Stimulated activated CD4-positive, alpha-beta T cell treated with anti-CD3 and anti-CD28 coated beads, TNF-alpha, amount 100 ng/mL, for 48 hours (primary cell): Measurements from ENCODE around the gene OR5K3.
"Not testable (repeated sequence)": the region's sequence is repeated elsewhere in the genome, so short reads cannot be mapped to it uniquely, and the experiment has no call there.

ENCODE experiments used
- DNase-seq, 3 donors: peaks; one replicate each; pipeline ENCODE4 v3.0.0-alpha.2; 2020; ENCODE audit warnings: low read depth in 3 of 3

OR5K3 gene, protein sequence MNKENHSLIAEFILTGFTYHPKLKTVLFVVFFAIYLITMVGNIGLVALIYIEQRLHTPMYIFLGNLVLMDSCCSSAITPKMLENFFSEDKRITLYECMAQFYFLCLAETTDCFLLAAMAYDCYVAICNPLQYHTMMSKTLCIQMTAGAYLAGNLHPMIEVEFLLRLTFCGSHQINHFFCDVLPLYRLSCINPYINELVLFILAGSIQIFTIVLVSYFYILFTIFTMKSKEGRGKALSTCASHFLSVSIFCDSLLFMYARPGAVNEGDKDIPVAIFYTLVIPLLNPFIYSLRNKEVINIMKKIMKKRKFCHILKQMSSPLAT

DNA sequence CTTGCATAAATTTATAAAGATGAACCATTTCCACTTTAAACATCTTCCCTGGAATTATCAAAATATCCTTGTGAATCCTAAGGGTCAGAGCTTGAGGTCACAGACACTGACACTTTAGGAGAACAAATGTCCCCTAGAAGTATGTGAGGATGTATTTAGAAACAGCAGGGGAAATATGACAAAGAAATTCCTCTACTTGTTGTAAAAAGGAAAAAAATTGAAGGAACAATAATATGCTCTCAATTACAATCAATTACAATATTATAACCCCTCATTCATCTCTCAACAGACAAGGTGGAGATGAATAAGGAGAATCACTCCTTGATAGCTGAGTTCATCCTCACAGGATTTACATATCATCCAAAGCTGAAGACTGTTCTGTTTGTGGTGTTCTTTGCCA is at the start of gene OR5K3:
OR5K3 (plus strand) TSS at position 301 of the 400 bp plus-strand sequence; CDS start at position 301, 0 bp downstream.
- no peak for DNase-seq

DNA sequence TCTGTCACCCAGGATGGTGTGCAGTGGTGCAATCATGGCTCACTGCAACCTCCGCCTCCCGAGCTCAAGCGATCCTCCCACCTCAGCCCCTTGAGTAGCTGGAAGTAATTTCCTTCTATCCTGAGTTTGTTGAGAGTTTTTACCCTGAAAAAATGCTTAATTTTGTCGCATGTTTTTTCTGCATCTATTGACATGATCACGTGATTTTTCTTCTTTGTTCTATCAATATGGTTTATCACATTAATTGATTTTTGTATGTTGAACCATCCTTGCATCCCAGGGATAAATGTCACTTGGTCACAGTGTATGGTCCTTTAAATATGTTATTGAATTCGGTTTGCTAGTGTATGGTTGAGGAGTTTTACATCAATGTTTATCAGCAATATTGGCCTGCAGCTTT is 48.7 kb upstream of the OR5K3 start:
- no peak for DNase-seq

DNA sequence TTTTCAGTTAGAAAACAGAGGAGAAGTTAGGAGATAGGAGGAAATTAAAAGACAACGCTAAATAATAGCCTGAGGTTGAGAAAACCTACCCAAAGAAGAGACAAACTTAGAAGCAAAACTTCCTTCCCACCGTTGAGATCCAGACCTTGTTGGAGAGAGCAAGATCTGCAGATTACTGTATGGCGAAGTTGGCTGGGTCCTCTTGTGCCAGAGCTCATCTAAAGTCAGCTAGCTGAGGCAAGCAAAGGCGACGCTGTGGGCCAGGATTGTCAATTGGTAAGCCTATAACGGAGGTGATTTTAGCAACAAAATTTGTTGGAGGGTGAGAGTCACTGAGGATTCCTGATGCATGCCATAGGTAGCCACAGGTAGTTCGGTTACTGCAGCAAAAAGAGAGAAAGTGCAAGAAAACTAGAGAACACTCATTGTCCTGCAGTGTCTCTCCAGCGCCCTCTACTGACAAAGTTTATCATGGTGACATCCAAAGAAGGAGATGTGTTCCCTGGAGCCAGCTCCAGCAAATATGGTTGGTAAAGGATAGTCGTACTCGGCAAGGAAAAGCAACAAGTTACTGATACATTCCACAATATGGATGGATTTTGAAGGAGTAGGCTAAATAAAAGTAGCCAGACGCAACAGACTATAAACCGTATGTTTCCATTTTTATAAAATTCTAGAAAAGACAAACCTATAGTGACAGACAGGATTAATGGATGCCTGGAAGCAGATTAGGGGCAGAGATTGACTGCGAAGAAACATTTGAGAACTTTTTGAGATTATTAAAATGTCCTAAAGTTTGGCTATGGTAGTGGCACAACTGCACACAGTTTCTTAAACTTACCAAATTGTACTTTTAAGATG is 46.6 kb upstream of the OR5K3 start:
- DNase-seq, result peak in 2 of 3 donors; percentile 17 to 30

DNA sequence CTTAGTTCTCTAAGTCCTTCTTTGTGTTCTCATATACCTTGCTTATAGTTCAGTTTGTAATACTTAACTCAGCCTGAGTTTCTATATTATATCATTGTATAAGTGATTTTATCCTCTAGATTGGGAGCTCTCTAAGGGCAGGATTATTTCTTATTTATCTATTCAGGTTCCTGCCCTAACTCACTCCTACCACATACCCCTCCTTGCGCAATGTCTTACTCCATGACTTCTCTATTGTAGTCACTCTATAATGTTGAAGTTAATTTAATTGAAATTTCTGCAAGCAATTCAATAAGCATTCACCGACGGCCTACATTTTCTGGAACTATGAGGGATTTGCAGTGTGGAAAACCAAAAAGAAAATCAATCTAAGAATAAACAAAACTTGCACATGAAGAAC is 40.4 kb upstream of the OR5K3 start:
- DNase-seq, result no peak

DNA sequence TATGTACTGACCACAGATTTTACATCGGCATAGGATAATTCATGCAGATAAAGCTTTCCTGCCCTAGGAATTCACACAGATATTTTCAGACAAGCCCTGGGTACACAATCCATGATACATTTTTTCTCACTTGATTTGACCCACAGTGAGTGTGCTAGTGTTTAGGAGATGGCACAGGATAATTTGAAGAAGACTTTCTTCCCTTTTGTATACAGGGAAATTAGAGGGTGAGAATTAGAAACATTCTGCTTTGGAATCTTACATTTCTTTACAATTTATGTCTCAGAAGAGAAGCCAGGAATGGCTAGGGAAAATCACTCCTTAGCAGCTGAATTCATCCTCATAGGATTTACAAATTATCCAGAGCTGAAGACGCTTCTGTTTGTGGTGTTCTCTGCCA is 36.9 kb upstream of the OR5K3 start, which contains the start of gene OR5K4:
OR5K4 (plus strand) TSS at position 301 of the 400 bp plus-strand sequence; CDS start at position 301, 0 bp downstream.
- no peak for DNase-seq

DNA sequence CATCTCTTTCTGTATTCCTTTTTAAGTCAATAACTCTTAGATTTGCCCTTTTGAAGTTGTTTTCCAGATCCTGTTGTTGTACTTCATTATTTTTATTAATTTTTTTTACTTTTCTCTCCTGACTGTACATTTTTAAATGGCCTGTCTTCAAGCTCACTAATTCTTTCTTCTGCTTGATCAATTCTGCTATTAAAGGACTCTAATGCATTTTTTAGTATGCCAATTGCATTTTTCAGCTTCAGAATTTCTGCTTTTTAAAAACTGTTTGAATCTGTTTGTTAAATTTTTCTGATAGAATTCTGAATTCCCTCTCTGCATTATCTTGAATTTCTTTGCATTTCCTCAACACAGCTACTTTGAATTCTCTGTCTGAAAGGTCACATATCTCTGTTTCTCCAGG is 31.2 kb upstream of the OR5K3 start:
- DNase-seq, result no peak

DNA sequence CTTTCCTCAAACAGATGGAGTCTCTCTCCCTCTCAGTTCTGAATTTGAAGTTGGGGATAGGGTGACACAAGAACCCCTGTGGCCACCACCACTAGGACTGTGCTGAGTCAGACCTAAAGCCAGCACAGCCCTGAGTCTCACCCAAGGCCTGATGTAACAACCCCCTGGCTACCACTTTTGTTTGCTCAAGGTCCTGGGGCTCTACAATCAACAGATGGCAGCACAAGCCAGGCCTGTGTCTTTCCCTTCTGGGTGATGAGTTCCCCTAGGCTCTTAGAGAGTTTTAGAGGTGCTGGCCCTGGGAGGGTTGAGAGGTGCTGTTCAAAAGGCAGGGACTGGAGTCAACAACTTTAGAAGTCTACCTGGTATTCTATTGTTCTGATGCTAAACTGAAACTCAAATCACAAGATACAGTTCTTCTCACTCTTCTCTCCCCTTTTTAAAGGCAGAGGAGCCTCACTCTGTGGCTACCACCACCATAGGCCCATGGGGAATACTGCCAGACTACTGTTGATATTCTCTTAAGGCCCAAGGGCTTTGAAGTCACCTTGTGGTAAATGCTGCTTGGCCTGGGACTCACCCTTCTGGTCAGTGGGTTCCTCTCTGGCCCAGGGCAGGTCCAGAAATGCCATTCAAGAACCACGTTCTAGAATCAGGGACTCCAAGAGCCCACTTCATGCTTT is 30.3 kb upstream of the OR5K3 start:
- no peak for DNase-seq

DNA sequence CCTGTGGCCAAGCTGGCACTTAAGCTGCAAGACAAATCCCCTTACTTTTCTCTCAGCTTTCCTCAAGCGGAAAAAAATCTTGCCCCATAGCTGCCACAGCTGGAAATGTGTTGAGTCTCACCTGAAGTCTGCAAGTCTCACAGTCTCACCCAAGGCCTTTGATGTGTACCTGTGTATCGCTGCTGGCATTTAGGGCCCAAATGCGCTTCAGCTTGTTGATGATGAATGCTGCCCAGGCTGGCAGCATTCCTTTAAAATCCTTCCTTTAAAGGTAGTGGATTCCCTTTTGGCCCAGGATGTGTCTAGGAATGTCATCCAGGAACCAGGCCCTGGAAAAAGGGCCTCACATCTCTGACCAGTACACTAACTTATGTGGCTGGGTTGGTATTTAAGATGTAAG is 29.8 kb upstream of the OR5K3 start:
- DNase-seq, result no peak

DNA sequence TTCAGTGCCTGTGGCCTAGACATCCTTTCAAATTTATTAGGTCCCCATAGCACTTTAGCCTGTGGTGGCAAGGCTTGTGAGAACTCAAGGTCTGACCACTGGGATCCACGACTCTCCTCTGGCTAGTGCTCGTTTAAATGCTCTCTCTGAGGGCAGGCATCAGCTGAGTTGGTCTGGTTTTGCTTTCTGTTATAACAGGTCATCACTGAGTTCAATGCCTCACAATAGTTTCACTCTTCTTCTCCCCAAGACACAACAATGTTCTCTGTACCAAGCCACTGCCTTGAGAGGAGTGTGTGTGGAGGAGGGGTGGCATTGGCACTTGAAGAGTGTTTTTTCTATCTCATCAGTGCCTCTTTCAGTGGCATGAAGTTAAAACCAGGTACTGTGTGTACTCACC is 29.2 kb upstream of the OR5K3 start:
- no peak for DNase-seq

DNA sequence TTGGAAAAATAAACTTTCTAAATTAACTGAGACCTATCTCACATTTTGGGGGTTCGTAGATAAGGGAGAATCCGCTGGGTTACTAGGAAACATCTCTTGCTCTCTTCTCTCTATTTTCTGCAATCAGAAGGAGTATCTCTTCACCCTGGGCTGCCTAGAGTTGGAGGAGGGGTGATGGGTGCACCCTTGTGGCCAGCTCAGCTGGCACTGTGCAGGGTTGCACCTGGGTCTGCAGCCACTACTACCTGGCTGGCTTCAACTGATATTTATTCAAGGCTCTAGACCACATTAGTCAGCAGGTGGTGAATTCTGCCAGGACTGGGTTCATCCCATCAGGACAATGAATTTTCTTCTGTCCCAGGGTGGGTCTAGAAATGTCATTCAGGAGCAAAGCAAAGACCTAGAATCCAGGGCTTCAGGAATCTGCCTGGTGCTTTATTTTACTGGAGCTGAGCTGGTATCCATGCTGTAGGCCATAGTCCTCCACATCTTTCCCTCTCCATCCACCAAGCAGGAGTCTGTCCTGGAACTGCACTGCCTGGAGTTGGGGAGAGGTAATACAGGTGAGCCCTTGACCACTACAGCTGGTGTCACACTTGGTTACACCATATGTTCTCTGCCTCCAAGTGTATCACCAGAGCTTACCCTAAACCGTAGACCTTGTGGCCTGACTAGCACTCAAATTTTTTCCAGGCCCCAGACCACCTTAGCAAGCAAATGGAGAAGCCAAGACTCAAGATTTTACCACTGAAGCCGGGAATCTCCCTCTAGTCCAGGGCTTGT is 22.8 kb upstream of the OR5K3 start:
- DNase-seq, result no peak

DNA sequence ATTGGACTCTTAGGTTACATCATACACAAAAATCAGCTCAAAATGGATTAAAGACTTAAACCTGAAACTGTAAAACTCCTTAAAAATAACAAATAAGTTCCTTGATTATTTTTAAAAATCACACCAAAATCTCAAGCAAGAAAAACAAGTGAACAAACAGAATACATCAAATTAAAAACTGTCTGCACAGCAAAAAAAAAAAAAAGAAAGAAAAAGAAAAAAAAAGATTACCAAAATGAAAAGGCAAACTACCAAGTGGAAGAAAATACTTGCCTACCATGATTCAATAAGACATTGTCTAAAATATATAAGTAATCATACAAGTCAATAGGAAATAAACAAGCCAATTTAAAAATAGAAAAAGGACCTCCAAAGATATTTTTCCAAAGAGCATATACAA is 19.3 kb upstream of the OR5K3 start:
- DNase-seq, result no peak

DNA sequence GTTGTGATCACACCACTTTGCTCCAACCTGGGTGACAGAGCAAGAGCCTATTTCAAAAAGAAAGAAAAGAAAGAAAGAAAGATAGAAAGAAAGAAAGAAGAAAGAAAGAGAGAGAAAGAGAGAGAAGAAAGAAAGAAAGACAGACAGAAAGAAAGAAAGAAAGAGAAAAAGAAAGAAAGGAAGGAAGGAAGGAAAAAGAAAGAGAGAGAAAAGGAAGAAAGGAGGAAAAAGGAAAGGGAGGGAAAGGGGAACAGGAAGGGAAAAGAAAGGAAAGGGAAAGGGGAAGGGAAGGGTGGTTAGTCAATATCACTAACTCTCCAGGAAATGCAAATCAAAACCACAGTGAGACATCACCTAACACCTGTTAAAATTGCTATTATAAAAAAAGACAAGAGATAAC is 18.6 kb upstream of the OR5K3 start:
- no peak for DNase-seq

DNA sequence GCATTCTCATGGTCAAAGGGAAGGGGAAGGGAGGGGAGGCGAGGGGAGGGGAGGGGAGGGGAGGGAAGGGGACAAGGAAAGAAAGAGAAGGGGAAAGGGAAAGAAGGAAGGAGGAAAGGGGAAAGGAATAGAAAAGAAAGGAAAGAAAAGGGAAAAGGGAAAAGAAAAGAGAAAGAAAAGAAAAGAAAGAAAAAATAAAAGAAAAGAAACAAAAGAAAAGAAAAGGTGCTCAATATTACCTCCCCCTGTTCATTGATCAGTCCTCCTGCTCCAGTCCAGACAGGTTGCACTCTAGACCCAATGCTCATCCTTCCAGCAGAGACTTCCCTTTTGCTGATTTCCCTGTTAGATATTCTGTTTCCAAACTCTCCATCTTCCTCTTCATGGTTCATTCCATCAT is 18.0 kb upstream of the OR5K3 start:
- no peak for DNase-seq

DNA sequence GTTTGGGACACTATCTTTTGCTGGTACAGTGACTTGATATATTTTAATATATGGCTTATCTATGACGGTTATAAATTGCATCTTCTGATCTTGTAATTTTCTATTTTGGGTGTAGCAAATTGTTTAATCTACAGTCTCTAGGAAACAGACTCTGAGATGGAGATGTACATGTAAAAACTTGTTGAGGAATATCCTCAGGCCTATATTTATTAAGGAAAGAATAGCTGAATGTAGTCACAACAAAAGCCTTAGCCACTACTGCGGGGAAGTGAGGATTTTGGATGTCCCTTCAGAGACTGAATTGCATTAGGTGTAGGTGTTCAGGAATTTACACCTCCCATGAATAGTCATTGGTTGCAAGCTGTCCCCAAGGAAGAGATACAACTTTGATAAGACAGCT is 13.8 kb upstream of the OR5K3 start:
- no peak for DNase-seq

DNA sequence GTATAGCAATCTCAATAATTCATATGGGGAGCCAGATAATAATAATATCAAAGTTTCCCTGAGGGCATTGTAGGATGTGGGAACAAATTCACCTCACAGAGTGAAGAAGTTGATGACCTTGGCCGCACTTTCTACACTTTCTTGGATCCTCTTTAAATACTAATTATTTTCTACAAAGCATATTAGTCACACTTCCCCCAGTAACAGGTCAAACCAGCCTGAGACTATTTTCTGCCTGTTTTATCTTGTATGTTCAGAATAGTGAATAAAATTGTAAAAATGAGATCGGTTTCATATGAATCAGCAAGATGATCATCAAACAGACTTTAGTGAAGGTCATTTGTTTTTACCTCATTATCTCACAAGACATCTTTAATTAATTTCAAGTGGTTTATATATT is 2.3 kb upstream of the OR5K3 start:
- DNase-seq, result no peak

DNA sequence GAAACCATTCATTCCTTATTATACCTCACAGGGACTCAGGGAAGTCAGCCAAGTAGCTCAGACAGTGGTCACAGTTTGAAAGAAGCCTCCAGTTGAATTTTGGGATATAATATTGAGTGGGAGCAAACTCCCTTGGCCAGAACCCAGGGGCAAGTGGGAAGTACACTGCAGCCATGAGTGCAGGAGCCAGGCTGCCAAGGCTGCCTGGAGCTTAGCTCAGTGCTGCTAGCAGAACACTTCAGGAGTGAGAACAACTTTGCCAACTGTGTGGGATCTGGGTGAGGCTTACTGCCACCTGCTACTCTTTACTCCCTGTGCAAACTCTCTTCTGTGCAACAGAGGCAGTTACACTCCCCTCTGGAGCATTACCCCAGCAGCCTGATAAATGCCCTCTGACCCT is 4.6 kb downstream of the OR5K3 start:
- no peak for DNase-seq

DNA sequence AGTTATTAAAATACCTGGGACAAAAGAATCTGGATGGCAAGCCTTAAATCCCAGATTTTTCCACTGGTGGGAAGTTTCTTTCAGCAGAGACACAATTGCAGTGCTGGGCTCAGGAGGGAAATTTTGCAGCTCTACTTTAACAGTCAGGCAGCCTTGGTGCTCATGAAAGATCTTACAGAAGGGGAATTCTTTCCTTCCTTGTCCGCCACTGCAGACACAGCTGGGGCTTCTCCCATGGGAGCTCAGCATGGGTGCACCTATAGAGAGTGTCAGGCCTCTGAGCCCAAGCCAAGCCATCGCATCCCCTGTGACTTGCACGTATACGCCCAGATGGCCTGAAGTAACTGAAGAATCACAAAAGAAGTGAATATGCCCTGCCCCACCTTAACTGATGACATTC is 6.0 kb downstream of the OR5K3 start:
- DNase-seq, result not testable (repeated sequence)

DNA sequence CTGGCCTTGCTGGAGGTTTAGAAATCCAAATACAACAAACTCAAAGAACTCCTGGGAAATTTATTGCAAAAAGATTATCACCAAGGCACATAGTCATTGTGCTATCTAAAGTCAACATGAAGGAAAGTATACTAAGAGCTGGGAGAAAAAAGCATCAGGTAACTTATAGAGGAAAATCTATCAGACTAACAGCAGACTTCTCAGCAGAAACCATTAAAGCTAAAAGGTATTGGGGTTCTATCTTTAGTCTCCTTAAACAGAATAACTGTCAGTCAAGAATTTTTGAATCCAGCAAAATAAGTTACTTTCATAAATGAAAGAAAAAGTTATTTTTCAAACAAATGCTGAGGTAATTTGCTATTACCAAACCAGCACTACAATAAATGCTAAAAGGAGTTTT is 8.0 kb downstream of the OR5K3 start:
- DNase-seq, result no peak

DNA sequence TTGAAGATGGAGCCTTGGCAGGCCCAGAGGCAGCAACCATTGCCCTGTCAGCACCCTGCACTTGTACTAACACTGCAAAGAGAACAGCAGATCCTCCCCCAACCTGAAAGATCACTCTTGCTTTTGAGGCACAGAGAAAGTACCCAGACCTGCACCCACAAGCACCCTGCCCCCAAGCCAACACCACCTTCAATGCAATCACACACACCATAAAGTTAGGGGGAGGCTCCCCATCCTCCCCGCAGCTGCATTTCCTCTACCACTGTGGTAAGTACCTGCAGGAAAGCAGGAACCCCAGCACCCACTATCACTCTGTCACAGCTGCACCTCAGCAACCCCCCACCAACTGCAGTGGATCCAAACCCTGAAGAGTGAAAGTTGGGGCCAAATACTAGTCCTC is 12.0 kb downstream of the OR5K3 start:
- DNase-seq, result no peak

DNA sequence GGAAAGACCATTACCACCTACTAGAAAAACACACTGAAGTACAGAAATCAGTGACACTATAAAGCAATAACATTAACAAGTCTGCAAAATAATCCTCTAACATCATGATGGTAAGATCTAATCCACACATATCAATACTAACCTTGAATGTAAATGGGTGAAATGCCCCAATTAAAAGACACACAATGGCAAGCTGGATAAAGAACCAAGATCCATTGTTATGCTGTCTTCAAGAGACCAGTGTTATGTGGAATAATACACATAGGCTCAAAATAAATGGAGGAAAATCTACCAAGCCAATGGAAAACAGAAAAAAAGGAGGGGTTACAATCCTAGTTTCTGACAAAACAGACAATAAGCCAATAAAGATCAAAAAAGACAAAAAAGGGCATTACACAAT is 13.5 kb downstream of the OR5K3 start:
- no peak for DNase-seq

DNA sequence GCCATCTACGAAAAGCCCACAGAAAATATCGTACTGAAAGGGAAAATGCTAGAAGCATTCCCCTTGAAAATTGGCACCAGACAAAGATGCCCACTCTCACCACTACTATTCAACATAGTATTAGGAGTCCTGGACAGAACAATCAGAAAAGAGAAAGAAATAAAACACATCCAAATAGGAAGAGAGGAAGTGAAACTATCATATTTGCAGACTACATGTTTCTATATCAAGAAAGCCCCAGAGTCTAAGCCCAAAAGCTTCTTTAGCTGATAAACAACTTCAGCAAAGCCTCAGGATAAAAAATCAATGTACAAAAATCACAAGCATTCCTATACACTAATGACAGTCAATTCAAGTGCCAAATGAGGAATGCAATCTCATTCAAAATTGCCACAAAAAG is 15.6 kb downstream of the OR5K3 start:
- no peak for DNase-seq

DNA sequence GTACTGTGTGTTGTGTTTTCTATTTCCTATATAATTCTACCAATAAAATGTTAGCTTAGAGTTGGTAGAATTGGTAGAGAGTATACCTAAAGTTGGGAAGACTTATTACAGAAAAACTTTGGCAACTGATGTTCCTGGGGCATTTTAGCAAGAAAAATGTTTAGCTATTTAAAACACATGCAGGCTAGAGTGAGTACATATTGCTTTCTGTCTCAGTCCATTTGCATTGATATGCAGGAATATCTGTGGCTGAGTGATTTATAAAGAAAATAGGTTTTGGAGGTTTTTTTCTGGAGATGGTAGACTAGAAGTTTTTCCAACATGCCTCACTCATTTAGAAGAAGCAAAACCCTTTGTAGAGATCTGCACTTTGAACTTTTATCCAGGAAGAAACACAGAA is 42.1 kb downstream of the OR5K3 start:
- no peak for DNase-seq
